GM18507 (cell line): ENCODE results near the gene BSND.

Experiments used
- DNase-seq: peaks from one replicate; pipeline ENCODE4 v3.0.0; 2011; ENCODE audit warnings: low read depth; ENCODE audit not compliant: insufficient read length; ENCODE audit errors: extremely low spot score
- FAIRE-seq: peaks from 2 replicates; lab custom pipeline; 2011; peaks lifted over from hg19 to GRCh38; lab: Jason Lieb, UNC

The BSND gene

DNA sequence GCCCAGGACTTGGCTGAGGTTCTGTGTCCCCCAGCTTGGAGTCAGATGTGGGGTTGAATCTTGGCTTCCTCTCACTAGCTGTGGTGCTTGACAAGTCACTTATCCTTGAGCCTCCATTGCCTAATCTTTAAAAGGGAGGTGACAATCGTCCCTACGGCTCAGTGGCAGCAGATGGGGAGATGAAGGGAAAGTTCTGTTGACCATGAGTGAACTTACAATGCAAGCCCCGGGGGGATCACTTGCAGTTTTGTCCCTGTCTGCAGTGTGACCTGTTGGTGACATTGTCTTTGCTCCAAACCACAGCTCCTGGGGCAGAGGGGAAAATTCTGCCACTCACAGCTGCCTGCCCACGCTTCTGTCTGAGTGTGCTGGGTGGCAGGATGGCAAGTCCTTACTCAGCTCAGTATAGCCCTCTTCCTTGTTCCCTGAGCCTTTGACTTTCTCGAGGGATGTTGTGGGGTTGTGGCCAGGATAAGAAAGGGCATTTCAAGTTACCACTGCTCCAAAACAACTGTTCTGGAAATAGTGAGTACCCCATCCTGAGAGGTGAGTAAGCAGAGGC, 42.3 kb downstream of the BSND start:
- FAIRE-seq: no peak
- DNase-seq: no peak

DNA sequence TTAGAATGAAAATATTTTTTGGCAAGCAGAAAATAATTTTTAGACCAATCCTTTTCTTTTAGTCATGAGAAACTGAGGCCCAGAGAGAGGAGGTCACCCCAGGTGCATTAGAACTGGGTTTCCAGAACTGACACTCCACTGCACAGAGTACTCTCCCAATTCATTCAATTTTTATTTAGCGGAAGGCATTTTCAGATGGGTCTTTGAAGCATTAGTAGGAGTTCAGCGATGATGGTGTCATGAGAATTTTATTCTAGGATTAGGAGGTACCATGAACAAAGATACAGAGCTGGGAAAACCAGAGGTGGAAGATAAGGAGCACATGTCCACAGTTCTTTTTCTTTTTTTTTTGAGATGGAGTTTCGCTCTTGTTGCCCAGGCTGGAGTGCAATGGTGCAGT, 42.9 kb downstream of the BSND start:
- FAIRE-seq: no peak
- no peak for DNase-seq

DNA sequence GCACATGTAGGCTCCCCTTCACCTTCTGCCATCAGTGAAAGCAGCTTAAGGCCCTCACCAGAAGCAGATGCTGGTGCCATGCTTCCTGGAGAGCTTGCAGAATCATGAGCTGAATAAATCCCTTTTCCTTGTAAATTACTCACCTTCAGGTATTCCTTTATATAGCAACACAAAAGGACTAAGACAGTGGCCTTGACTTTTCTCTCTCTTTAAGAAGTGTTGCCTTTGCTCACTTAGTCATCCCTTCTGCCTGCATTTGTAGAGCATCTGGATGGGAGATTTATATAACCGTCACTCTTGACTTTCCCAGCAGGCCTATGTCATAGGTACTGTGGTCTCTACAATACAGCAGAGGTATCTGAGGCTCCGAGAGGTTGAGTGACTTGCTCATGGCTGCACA, 44.3 kb downstream of the BSND start:
- FAIRE-seq (no peak), DNase-seq (no peak)

DNA sequence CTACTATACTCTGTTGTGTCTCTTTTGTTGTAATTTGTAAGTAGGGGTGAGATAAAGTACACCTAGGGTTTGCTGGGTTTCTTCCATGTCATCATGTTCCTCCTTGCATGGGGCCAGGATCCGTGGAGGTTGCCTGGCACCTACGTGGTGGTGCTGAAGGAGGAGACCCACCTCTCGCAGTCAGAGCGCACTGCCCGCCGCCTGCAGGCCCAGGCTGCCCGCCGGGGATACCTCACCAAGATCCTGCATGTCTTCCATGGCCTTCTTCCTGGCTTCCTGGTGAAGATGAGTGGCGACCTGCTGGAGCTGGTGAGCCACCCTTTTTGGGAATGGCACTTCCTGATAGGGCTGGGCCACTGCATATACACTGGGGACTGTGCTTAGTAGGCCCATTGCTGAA, 45.0 kb downstream of the BSND start:
- FAIRE-seq (no peak), DNase-seq (no peak)

DNA sequence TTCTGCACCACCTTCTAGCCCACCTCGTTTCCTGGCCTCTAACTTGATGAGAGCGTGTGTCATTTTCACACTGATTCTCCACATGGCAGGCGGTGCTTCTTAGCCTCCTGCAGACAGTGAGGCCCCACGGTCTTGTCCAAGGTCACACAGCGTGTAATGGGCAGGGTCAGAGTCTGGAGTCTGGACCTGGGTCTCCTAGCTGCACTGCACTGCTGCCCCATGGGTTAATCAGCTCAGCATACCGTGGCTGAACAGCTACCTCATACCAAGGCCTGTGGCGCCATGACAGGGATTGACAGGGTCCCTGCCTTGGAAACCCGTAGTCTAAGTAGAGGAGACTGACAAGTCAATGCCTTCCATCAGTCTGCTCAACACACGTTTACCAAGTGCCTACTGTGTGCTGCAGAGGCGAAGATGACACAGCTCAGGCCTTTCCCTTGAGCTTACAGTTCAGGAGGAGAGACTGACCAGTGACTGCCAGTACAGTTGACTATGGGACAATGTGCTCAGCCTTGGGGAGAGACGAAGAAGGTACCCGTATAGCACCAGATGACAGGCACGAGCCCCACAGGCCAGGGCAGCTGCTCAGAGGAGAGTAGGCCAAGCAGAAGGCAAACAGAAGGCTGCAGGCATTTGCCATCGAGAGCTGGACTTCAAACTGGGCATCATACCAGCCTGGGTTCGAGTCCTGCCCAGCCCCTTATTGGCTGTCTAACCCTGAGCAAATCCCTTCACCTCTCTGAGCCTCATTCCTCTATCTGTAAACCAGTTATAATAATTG, 46.1 kb downstream of the BSND start:
- DNase-seq: no peak
- FAIRE-seq: no peak

DNA sequence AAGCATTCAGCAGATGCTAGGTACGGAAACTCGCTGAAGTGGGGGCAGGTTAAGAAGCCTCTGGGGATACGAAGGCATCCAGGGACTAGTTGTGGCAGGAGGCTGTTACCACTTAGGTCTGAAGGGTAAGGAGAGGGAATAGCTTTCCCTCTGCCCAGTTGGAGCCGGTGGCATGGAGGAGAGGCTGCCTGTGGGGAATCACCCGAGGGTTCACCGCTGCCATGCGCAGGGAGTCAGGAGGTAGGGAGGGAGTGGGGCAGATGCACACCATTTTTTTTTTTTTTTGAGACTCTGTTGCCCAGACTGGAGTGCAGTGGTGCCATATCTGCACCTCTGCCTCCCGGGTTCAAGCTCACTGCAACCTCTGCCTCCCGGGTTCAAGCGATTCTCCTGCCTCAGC, 46.7 kb downstream of the BSND start:
- no peak for FAIRE-seq
- DNase-seq: no peak

DNA sequence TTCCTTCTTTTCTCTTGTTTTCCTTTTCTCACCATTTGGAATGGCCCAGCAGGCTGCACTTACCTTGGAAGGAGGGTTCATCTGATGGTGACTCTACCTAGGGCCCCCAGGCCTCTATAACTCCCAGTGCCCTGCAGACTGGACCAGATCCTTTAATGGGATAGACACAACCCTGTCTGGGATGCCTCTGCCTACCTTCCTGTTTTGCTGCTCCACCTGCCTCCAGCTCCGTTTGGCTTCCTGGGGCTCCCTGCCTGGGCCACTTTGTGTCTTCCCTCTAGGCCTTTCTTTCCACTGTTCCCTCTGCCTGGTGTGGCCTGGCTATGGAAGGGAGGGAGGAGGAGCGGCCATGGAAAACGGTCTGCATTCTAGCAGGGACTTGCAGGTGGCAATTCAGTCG, 48.1 kb downstream of the BSND start:
- no peak for DNase-seq
- FAIRE-seq: no peak

DNA sequence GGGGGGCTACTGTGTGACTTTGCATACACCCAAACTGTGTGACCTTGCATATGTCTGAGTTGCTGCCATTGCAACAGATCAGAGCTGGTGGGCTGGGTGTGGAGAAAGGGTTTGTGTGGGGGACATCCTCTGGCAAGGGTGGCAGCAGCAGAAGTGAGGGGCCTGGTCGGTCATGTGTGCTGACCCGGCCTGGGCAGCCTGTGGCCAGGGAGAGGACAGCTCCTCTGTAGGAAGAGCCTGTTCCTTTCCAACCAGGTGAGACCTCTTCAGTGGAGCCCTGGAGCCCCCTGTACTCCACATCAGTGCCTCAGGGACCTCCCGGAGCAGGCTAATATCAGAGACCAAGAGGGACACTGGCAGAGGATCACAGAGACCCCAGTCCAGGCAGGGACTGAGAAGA, 48.9 kb downstream of the BSND start:
- no peak for DNase-seq
- no peak for FAIRE-seq

DNA sequence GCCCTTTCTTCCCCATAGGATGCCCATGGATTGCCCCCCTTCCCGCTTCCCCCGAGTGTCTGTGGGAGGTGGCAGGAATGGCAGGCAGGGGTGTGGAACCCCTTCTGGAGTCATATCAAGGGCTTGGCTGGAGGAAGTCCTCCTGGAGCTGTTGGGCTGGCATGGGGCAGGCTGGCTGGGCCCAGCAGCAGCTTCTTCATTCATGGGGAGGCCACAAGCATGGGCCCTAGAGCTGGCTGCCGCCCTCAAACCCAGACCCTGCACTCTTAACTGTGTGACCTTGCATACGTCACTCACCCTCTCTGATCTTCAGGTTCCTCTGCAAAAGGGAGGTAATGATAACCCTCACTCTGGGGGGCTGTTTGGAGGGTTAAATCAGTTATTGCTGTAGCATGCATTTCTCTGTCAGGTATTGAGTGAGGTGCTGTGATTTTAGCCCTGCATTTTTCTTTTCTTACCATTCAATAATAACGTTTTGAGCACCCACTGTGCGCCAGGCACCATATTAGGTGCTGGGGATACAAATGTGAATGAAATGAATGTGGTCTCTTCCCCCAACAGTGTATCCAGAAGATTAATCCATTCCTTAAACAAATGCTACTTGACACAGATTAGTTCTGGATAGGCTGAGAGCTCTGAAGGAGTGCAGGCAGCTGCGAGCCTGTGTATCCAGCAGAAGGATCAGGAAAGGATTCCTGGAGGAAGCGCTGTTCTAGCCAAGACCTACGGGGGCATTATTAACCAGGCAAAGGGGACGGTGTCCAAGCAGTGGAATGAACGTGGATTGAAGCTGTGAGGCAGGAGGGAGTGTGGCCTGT, 49.9 kb downstream of the BSND start:
- FAIRE-seq: no peak
- DNase-seq: no peak

DNA sequence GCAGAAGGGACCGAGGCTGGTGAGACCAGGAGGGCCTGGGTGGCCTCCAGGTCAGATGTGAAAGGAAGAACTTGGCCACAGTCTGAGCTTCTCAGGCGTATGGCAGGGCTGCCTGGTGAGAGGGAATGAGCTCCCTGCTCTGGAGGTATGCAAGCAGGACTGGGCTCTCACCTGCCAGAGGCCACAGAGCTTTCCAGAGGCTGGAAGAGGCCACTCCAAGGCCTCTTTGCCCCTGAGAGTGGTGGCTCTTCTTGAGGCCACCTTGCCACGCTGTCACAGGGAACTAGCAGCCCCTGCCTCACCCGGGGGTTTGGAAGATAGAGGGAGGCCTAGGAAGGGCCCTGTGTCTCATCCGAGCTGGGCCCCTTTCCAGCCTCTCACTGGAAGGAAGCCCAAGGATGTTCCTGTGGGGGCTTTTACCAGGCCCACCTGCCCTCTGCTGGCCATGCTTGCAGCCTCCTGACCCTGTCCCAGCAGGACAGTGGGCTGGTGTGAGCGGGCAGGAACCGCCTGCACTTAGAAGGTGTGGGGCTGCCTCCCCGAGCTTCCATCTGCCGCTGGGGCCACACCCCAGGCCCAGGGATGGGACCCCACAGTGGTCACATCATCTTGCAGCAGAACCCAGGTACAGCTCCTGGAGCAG, 50.7 kb downstream of the BSND start:
- FAIRE-seq: no peak

DNA sequence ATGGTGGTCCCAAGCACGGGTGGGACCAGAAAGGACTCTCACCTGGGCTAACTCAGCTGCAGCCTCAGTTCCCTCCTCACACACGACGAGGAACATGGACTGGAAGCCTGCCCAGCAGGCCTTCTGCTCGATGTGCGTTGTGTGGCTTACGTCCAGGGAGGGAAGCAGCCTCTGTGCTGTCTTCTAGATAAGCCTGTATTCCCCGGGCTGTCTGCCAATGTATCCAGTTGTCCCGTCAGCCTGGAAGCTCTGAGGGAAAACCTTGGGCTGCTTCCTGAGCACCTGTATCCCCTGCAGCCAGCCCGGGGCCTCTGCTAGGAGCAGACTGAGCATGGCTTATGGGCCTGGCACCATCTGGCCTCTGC, 51.2 kb downstream of the BSND start:
- DNase-seq (no peak), FAIRE-seq (no peak)

More for the DNA sequence above, 50.7 kb downstream of the BSND start:
- DNase-seq: no peak

DNA sequence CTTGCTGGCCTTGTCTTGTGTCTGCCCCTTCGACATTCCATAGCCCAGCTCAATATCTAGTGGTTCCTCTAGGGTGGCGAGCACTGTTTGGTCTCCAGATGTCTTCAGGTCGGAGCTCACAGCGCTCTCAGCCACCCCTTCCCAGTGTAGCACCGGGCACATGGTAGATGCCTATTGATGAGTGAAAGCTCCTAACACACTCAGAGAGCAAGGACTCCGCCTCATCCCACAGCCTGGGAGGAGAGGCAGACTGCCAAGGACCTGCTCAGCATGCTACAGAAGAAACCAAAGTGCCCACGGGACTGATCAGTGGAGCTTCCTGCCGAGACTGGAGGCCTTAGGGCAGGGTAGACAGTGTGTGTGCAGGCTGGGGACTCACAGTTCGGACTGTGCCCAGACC, 51.5 kb downstream of the BSND start:
- DNase-seq (no peak), FAIRE-seq (no peak)

DNA sequence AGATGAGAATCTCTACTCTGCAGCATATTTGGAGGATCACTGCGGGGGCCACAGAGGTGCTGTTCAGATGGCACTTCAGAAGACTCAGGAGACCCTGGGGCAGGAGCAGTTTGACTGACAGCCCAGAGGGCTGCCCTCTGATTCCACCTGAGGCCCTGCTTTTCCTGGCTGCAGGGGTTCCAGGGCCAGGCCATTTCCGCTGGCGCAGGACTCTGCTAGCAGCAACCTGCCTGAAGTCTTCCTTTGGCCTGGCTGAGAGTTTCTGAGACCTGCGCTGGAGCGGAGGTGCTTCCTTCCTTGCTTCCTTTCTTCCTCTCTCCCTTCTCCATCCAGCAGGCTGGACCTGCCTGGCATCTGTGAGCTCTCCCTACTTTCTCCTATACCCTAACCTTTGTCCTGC, 52.4 kb downstream of the BSND start:
- DNase-seq (no peak), FAIRE-seq (no peak)

DNA sequence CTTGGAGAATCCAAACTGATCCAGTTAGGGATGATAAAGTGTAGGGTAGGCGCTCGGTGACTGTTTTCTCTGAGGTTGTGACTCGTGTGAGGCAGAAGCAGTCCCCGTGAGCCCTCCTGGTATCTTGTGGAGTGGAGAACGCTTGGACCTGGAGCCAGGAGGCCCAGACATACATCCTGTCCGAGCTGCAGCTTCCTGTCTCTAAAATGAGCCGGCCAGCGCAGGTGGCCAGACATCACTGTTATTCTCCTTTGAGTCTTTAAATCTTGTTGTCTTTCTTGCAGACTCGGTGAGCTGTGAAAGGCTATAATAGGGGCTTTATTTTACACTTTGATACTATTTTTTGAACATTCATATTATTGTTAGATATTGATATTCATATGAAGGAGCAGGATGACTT, 52.9 kb downstream of the BSND start:
- no peak for FAIRE-seq
- no peak for DNase-seq

DNA sequence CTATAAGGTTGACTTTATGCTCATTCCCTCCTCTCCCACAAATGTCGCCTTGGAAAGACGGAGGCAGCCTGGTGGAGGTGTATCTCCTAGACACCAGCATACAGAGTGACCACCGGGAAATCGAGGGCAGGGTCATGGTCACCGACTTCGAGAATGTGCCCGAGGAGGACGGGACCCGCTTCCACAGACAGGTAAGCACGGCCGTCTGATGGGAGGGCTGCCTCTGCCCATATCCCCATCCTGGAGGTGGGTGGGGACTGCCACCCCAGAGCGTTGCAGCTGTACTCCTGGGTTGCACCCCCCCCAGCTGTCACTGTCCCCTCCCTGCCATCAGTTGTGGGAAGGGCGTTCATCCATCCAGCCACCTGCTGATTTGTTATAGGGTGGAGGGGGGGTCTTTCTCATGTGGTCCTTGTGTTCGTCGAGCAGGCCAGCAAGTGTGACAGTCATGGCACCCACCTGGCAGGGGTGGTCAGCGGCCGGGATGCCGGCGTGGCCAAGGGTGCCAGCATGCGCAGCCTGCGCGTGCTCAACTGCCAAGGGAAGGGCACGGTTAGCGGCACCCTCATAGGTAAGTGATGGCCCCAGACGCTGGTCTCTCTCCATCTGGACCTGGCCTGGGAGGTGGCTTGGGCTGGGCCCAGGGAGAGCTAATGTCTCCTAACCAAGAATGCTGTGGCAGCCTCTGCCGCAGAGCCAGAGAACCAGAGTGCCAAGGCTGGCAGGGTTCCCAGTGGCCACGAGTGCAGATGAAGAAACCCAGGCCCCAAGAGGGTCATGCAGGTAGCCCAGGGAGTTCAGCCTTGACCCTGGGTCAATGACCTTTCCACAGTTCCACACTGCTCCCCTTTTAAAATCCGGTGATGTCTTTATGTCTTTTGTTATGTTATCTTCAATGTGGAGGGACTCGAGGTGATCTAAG, 53.7 kb downstream of the BSND start:
- no peak for DNase-seq
- FAIRE-seq: no peak

DNA sequence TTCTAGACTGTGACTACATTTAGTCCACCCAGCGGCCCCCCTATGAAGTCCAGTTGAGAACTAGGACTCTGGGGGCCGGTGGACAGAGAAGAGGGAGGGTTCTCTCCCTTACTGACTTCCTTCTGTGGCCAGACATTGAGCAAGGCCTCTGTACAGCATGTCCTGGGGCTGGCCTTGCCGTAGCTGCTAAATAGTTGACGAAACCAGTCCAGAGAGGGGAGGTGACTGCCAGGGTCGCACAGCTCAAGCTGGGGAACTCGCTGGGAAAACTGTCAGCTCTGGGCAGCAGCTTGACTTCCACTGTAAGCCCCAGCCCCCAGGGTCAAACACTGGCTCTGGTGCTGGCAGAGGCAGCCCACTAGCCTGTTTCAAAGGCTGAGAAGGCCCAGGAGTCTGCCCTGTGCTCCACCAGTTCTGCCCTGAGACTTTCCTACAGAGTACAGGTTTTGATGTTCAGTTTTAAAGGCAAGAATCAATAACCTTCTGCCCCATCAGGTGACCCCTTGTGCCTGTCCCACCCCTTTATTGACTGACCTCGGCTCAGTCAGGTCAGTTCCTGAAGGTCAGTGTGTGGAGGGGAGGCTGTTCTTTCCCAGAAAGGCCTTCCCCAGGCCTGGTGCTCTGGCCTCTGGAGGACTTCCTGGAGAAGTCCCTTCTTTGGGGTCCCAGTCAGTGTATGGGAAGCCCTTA, 54.7 kb downstream of the BSND start:
- FAIRE-seq: no peak
- DNase-seq: no peak

DNA sequence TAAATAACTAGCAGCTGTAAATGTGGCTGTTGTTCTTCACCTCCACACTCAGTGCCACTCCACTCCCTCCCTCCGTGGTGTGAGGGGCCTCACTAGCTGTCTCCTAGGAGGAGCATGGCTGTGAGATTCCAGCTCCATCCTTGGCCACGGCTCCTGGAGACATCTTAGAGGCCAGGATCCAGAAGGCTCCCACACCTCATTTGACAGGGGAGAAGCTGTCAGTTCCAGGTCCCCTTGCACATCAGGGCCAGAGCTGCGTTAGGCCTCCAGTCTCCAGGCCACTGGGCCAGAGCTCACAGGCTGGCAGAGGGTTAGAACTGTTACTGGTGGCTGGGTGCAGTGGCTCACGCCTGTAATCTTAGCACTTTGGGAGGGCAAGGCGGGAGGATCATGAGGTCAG, 55.7 kb downstream of the BSND start:
- FAIRE-seq (no peak), DNase-seq (no peak)

DNA sequence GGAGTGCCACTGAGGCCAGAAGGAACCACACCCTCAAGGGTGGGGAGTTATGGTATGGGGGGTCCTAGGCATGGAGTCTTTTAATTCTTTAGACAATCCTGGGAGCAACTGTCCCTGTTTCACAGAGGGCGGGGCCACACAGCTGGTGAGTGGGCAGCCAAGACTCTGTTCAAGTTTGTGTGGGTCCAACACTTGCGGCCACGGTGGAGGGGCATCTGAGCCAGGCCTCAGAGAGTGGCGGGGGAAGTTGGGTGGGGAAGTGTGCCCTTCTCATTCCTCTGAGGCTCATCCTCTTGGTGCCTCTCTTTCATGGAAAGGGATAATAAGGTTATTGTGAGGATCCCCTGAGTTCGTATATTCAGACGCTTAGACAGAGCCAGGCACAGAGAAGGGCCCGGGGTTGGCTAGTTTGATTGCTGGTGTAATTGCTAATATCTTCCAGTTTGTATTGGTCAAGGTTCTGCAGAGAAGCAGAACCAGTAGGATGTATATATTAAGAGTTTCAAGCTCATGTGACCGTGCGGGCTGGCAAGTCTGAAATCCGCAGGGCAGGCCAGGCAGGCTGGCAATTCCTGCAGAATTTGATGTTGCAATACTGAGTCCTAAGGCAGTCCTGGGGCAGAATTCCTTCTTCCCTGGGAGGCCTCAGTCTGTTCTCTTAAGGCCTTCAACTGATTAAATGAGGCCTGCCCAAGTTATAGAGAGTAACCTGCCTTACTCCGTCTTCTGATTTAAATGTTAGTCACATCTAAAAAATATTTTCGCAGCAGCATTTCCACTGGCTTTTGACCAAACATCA, 56.5 kb downstream of the BSND start:
- FAIRE-seq: no peak
- DNase-seq: no peak
